ENCODE data around the gene ANLN.
"Not testable (repeated sequence)": the region's sequence is repeated elsewhere in the genome, so short reads cannot be mapped to it uniquely, and the experiment has no call there.

ANLN gene

GRCh38 chr7:36389371-36390198 is at the start of gene ANLN:
Gene ANLN, plus strand, starts transcription at chr7:36389862. Its CDS starts 165 bp downstream, at chr7:36390027.
- DNase-seq, result peak; percentile 92

DNA sequence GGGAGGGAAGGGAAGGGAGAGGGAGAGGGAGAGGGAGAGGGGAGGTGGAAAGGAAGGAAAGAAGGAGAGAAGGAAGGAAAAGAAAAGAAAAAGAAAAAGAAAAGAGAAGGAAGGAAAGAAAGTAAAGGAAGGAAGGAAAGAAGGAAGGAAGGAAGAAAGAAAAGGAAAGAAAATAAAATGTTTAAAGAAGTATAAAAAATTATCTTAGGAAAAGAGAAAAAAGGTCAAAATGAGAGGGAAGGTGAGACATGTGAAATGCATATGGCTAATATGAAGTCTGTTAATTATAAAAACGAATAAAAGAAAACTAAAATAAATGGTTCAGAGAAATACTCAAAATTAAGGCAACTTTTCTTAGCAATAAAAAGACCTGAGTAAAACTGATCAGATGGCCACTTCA is 46.1 kb upstream of the ANLN start:
- DNase-seq, result no peak

- DNase-seq, result peak; percentile 42
Observed at GRCh38 chr7:36344622-36345021, 45.0 kb upstream of the ANLN start.

DNA sequence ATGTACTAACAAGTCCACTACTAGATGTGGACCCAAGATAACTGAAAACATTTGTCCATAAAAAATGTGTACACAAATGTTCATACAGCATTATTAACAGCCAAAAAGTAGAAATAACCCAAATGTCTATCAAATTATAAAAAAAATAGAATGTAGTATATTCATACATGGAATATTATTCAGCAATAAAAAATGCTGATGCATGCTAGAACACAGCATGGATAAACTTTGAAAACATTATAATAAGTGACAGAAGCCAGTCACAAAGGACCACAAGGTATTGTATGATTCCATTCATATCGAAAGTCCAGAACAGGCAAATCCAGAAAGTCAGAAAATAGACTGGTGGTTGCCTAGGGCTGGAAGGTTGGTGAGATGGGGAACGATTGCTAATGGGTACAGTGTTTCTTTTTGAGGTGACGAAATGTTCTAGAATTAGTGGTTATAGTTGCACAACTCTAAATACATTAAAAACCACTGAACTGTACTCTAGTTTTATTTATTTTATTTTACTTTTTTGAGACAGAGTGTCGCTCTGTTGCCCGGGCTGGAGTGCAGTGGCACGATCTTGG is 43.3 kb upstream of the ANLN start:
- DNase-seq, result peak; percentile 85

DNA sequence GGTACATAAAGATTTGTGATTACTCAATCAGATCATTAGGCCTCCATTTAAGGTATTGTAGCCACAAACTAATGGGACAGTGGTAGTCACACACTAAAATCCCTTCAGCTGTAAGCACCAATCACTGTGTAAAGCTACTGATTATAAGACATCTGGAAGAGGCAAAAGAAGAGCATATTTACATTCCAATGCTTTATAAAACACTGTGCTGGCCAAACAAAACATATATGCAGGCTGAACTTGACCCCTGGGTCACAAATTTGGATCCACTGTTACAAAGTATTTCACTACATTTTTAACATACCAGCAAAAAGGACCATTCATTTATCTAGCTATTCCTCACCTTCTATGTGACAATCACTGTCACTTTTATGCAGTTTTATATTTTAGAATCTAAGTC is 41.4 kb upstream of the ANLN start:
- DNase-seq, result no peak

GRCh38 chr7:36348771-36349170 is 40.9 kb upstream of the ANLN start:
- DNase-seq, result no peak

- no peak for DNase-seq
Observed at GRCh38 chr7:36349626-36350025, 40.0 kb upstream of the ANLN start.

GRCh38 chr7:36355490-36355889 is 34.2 kb upstream of the ANLN start:
- no peak for DNase-seq

DNA sequence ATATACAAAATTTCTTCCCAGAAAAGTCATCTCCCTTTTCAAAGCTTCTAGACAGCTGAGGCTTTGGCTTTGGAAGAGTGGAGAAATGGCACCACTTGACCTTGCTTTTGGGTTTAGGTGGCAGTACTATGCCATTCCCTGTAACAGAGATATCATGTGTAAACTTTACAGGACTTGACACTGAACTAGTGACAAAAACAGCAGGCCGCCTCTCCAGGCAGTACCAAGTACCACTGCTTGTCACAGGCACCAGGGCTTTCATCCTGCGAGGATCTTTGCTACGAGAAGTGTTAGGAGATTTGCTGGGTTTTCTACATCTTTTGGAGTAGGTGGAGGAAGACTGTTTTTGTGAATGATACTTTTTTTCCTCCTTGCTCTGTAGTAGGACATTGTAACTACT is 32.6 kb upstream of the ANLN start:
- no peak for DNase-seq

DNA sequence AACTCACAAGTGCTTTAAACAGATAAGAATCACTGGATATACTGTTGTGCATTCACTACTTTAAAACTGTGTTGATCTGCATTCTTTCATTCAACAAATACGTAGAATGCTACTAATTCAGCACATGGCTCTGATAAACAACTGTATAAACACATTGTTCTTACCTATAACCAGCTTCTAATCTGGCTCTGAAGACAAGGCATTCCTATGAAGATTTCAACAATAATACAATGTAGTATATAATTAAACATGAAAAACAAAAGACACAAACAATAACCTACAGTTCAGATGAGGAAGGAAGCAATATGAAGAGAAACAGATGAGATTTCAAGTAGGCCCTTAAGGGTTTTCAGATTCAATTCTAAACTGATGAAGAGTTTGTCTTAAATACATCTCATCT is 31.1 kb upstream of the ANLN start:
- no peak for DNase-seq

GRCh38 chr7:36360244-36360643 is 29.4 kb upstream of the ANLN start:
- DNase-seq, result no peak

DNA sequence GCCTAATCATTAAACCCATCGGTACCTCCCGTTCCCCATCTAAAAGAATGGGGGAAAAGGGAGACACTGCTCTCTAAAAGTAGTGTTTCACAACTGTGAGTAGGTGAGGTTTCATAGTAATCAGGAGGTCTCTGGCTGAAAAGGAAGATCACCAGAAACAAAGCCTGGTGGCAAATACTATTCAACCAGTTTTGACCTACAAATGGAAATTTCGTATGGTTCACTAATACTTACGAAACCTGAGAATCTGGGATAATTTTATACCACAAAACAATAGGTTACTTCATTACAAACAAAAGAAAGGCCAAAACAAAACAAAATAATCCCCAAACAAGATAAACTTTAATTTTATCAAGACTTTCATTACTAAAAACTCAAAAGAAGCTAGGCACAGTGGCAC is 28.4 kb upstream of the ANLN start:
- no peak for DNase-seq

DNA sequence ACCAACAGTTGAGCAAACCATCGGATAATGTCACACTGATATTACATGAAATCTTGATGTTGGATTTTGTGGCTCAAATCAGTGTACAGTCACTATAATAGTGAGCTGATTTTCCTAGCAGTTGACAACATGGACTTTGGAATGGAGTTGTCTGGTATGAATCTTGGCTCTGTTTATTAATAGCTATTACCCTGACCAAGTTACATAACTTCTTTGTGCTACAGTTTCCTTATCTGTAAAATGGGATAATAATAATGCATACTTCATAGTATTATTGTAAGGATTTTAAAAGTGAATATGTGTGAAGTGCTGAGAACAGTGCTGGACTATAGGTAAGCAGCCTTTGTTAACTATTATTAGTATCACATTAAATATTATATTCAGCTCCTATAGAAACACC is 26.1 kb upstream of the ANLN start:
- no peak for DNase-seq

DNA sequence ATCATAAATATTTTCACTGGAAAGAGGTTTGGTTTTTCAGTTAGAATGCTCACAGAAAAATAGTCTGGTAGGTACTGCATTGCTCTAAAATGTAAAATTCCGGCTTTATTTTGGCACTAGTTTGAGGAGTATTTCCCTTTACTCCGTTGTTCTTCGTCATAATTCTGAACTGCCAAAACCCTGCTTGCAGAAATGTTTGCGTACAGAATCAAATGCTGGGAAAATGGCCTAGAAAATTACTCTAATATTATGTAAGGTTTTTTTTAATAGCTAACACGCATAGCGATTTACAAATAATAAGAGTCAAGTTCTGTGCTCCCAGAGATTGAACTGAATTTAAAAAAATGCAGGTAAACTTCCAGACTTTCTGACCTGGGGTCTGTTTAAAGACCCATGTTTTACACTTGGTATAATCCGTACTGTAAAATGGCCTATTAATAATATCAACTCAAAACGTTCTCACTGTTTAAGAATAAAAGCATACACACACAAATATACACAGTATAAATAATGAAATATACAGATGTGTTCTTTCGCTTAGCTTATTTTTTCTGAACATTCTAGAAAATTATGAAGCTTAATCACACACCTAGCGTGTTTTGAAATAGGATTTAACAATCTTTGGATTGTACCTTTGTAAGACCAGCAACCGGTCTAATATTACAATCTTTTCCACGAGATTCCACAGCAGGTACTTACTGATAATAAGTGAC is 23.5 kb upstream of the ANLN start:
- no peak for DNase-seq

GRCh38 chr7:36366718-36367560 is 22.7 kb upstream of the ANLN start:
- DNase-seq, result peak; percentile 64

GRCh38 chr7:36367561-36368077 is 22.0 kb upstream of the ANLN start:
- DNase-seq, result no peak

GRCh38 chr7:36368496-36368895 is 21.2 kb upstream of the ANLN start:
- DNase-seq, result no peak

GRCh38 chr7:36369171-36369570 is 20.5 kb upstream of the ANLN start:
- DNase-seq, result no peak

DNA sequence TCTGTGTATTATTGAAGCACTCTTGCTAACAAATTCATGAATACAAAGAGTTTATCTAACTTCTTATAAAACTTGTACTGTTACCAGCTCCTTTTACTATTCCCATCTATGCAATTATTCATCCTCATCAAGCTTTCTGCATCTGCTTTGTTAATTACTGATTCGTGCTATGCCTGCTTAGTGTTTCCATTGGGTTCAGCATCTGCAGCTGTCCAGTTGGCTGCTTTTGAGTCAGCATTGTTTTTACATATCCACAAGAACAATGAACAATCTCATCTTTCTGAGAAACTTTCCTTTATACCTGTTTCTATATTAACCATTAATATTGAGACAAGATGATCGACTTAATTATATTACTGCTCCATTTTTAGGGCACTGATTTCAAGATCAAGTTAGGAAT is 19.6 kb upstream of the ANLN start:
- no peak for DNase-seq

DNA sequence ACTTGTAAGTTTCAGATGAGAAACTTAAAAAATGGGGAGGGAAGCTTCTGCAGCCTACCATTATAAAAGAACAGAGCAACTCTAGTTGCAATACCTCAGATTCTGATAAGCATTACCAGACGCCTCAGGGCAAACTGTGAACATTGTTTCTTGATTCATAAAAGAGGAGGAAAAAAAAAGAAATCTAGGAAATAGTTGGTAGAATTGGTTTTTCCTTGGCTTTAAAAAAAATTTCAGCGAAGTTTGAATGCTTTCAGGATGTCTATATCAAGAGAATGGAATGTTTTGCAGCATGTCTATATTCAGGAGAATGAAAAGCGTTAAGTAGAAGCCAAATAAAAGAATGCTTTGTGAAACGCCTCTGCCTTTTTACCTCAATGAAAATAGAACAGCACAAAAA is 17.5 kb upstream of the ANLN start:
- DNase-seq, result no peak

GRCh38 chr7:36378555-36378954 is 11.1 kb upstream of the ANLN start:
- not testable (repeated sequence) for DNase-seq

- DNase-seq, result no peak
Observed at GRCh38 chr7:36379831-36380504, 9.7 kb upstream of the ANLN start.

All from MV-4-11 (cell line).